Fibroblast of lung (primary cell): Measurements from ENCODE around the gene HTRA2. TPM values are rescaled to one million over a fixed set of nuclear protein-coding genes. Genes with fewer than 3 reads are reported as not detected.

Source experiments
- DNase-seq, 2 donors: peaks; one replicate each; pipeline versions ENCODE4 v3.0.0 to v3.0.0-alpha.2; 2010; ENCODE audit warnings: low read depth in 2 of 2
- H2AFZ ChIP-seq: 2 replicates; pipeline ENCODE4 v1.5.1; 2012; ENCODE audit warnings: low read length, control low read depth, inconsistent platforms
- H3K27ac ChIP-seq: 2 replicates; pipeline ENCODE4 v1.5.1; 2011; ENCODE audit warnings: low read length, control low read depth; ENCODE audit not compliant: insufficient read depth
- H3K27me3 ChIP-seq: 2 replicates; pipeline ENCODE4 v1.5.1; 2011; ENCODE audit warnings: mild to moderate bottlenecking, low read length; ENCODE audit not compliant: control insufficient read depth, insufficient read depth
- H3K36me3 ChIP-seq: 2 replicates; pipeline ENCODE4 v1.5.1; 2011; ENCODE audit warnings: low read length; ENCODE audit not compliant: control insufficient read depth, insufficient read depth
- H3K4me1 ChIP-seq: 2 replicates; pipeline ENCODE4 v1.5.1; 2011; ENCODE audit warnings: low read length; ENCODE audit not compliant: control insufficient read depth, insufficient read depth; ENCODE audit errors: extremely low read depth
- H3K4me2 ChIP-seq: 2 replicates; pipeline ENCODE4 v1.5.1; 2011; ENCODE audit warnings: low read length, control low read depth; ENCODE audit not compliant: insufficient read depth; ENCODE audit errors: extremely low read depth
- H3K4me3 ChIP-seq, 4 experiments: fragments of 200-600 bp in 1 of 4; sonication (generic) in 1 of 4; replicated peaks in 1 of 4; 2 replicates each; pipeline ENCODE4 v1.5.1; 2011 to 2016; ENCODE audit warnings: low read length in 4 of 4, low read depth in 3 of 4, mild to moderate bottlenecking in 3 of 4, control low read depth in 2 of 4, inconsistent platforms in 1 of 4, mixed read lengths in 1 of 4; ENCODE audit not compliant: insufficient read depth in 1 of 4; ENCODE audit errors: control extremely low read depth in 1 of 4
- H3K79me2 ChIP-seq: 2 replicates; pipeline ENCODE4 v1.5.1; 2012; ENCODE audit warnings: mild to moderate bottlenecking, low read length, inconsistent platforms; ENCODE audit not compliant: control insufficient read depth, insufficient read depth
- H3K9ac ChIP-seq: 2 replicates; pipeline ENCODE4 v1.5.1; 2011; ENCODE audit warnings: mild to moderate bottlenecking, low read length, control low read depth; ENCODE audit not compliant: insufficient read depth
- H3K9me3 ChIP-seq: 2 replicates; pipeline ENCODE4 v1.5.1; 2012; ENCODE audit warnings: low read depth, low read length; ENCODE audit not compliant: control insufficient read depth, insufficient read depth
- H4K20me1 ChIP-seq: 2 replicates; pipeline ENCODE4 v1.5.1; 2011; ENCODE audit warnings: low read length; ENCODE audit not compliant: control insufficient read depth, insufficient read depth; ENCODE audit errors: extremely low read depth
- CTCF ChIP-seq, 2 donors: IDR thresholded peaks in 1 of 2; conservative IDR thresholded peaks in 1 of 2; 1 replicate in 1 of 2; 2 replicates in 1 of 2; pipeline ENCODE4 v1.5.1; 2011 to 2012; ENCODE audit warnings: low read length in 2 of 2, control low read depth in 1 of 2, inconsistent platforms in 1 of 2, low read depth in 1 of 2, mild to moderate bottlenecking in 1 of 2
- EZH2 ChIP-seq: IDR thresholded peaks from 2 replicates; pipeline ENCODE4 v1.5.1; 2012; ENCODE audit warnings: low read length, control low read depth, mild to moderate bottlenecking; ENCODE audit errors: missing control alignments
- polyA plus RNA-seq, 2 donors: library from polyadenylated mRNA; depleted of rRNA in 1 of 2; stranded (reverse) in 1 of 2; unstranded in 1 of 2; fragments of >200 nt; gene quantifications; 2 replicates each; pipeline ENCODE4 v1.2.1, GENCODE V29; 2011 to 2012; ENCODE audit warnings: missing spikeins in 1 of 2
- total RNA-seq: library from RNA; depleted of rRNA; stranded (reverse); fragments of >200 nt; gene quantifications from 2 replicates; pipeline ENCODE4 v1.2.1, GENCODE V29; 2014

Gene HTRA2
- total and polyA plus RNA-seq, 2 donors (not counting 1 experiment from before 2014, with no cell fraction given): 18.8 to 45.7 TPM

DNA sequence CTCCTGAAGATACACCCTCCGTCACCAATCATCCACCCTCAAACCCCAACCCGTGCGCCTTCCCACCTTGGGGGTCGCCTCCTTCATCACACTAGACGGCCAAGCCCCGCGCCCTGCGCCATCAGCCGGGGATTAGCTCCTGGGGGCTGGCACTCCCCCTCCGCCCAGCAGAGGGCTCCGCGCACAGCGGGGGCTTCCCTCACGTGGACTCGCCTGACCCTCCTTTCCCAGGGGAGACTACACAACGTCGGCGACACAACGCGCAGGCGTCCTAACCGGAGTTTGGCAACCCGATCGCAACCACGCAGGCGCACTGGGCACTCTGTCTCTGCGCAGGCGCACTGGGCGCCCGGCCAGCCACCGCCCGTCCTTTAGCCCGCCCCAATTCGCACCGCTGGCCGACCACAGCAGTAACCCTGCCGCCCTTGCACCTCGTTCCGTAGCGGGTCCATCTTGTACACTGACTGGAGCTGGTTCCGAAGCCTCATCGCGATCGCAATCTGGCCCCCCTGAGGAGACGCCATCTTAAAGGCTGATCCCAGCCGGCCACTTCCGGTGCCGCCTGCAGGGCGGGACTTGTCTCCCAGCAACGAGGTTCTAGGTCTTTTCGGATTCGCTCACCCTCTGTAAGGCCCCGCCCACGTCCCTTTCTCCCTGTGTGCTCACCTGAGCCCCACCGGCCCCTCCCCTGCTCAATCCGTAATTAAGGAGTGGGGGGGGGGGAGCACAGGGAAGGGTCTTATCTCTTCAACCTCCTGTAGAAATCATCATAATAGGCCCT, 22.4 kb upstream of the HTRA2 start, which contains the start of gene PCGF1:
Gene PCGF1 (minus strand): TSS at position 551 of the 781 bp plus-strand sequence. CDS start 27 bp downstream, at position 524.
- Histone ChIP-seq H3K9me3 (no peaks in the 10 kb centered on the region), H3K4me3 (peak within 1 kb of the TSS; percentile 64 to 88 (median 80)), H3K4me2 (peak within 1 kb of the TSS; percentile 99), H4K20me1 (no peaks in the 10 kb centered on the region), H3K4me1 (peaks cover 10% of the 10 kb centered on the region), H3K27me3 (peaks cover 16% of the 10 kb centered on the region), H3K9ac (peak within 1 kb of the TSS; percentile 98), H3K27ac (peak within 1 kb of the TSS; percentile 99), H3K36me3 (peaks cover 4% of the 10 kb centered on the region), H2AFZ (peak within 1 kb of the TSS; percentile 95), H3K79me2 (peaks cover 15% of the 10 kb centered on the region)
- peak; percentile 96 to 98 for DNase-seq
- TF ChIP-seq EZH2: no peak
- peak; percentile 19 to 43 for TF ChIP-seq CTCF (conservative IDR thresholded peaks at IDR 0.05 in 1 of 2, IDR thresholded peaks at IDR 0.05 in 1 of 2; ENCODE audit: low read depth in 1 of 2, low read length in 2 of 2)

GRCh38 chr2:74507926-74508520, 21.7 kb upstream of the HTRA2 start:
- H4K20me1 ChIP-seq: no peaks in the 10 kb centered on the region
- peaks cover 4% of the 10 kb centered on the region for H3K36me3 ChIP-seq
- DNase-seq: peak in 1 of 2 donors; percentile 43
- TF ChIP-seq EZH2: no peak
- TF ChIP-seq CTCF (conservative IDR thresholded peaks at IDR 0.05 in 1 of 2, IDR thresholded peaks at IDR 0.05 in 1 of 2; ENCODE audit: low read depth in 1 of 2, low read length in 2 of 2): no peak
- peak overlapping the region; percentile 54 for H2AFZ ChIP-seq
- H3K27ac ChIP-seq: peak overlapping the region; percentile 99
- H3K9me3 ChIP-seq: no peaks in the 10 kb centered on the region
- H3K27me3 ChIP-seq: peaks cover 21% of the 10 kb centered on the region
- H3K9ac ChIP-seq: peak overlapping the region; percentile 48
- peak overlapping the region; percentile 64 to 88 (median 80) for H3K4me3 ChIP-seq
- peaks cover 15% of the 10 kb centered on the region for H3K79me2 ChIP-seq
- H3K4me2 ChIP-seq: peak overlapping the region; percentile 73
- H3K4me1 ChIP-seq: peaks cover 10% of the 10 kb centered on the region

DNA sequence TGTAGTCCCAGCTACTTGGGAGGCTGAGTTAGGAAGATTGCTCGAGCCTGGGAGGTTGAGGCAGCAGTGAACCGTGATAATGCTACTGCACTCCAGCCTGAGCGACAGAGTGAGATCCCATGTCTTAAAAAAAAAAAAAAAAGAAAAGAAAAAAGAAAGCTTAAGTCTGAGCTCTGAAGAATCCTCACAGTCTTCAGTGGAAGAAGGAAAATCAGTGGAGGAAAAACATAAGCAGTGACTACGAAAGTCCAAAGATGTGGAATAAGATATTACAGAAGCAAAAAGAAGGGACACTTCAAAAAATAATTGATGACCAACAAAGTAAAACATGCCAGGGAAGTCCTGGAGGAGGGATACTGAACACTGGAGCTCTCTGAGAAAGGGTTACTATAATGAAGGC, 19.5 kb upstream of the HTRA2 start:
- Histone ChIP-seq H4K20me1 (no peaks in the 10 kb centered on the region), H3K27ac (no peak overlapping the region), H3K79me2 (peaks cover 15% of the 10 kb centered on the region), H3K4me3 (no peak overlapping the region), H3K9me3 (no peaks in the 10 kb centered on the region), H3K9ac (no peak overlapping the region), H3K4me2 (no peak overlapping the region), H3K4me1 (peaks cover 8% of the 10 kb centered on the region), H2AFZ (no peak overlapping the region), H3K36me3 (peaks cover 2% of the 10 kb centered on the region), H3K27me3 (peaks cover 43% of the 10 kb centered on the region)
- no peak for DNase-seq
- TF ChIP-seq EZH2: no peak
- no peak for TF ChIP-seq CTCF (conservative IDR thresholded peaks at IDR 0.05 in 1 of 2, IDR thresholded peaks at IDR 0.05 in 1 of 2; ENCODE audit: low read depth in 1 of 2, low read length in 2 of 2)
